Measurements from ENCODE around the gene HSD17B2.
"Not testable (repeated sequence)": the region's sequence is repeated elsewhere in the genome, so short reads cannot be mapped to it uniquely, and the experiment has no call there.

The HSD17B2 gene

DNA sequence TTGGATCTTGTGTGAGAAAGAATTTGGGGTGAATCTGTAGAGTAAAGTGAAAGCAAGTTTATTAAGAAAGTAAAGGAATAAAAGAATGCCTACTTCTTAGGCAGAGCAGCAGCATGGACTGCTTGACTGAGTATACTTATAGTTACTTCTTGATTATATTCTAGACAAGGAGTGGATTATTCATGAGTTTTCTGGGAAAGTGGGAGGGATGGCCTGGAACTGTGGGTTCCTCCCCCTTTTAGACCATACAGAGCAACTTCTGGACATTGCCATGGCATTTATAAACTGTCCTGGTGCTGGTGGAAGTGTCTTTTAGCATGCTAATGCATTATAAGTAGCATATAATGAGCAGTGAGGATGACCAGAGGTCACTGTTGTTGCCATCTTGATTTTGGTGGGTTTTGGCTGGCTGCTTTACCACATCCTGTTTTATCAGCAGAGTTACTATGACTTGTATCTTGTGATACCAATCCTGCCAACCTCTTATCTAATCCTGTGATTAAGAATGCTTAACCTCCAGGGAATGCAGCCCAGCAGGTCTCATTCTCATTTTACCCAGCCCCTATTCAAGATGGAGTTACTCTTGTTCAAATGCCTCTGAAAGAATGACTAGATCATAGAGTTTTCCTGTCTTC is 58.7 kb downstream of the HSD17B2 start:
- FAIRE-seq: no peak
- no peak for DNase-seq (ENCODE audit: insufficient read length, low spot score)
- TF ChIP-seq, protein P1, sequence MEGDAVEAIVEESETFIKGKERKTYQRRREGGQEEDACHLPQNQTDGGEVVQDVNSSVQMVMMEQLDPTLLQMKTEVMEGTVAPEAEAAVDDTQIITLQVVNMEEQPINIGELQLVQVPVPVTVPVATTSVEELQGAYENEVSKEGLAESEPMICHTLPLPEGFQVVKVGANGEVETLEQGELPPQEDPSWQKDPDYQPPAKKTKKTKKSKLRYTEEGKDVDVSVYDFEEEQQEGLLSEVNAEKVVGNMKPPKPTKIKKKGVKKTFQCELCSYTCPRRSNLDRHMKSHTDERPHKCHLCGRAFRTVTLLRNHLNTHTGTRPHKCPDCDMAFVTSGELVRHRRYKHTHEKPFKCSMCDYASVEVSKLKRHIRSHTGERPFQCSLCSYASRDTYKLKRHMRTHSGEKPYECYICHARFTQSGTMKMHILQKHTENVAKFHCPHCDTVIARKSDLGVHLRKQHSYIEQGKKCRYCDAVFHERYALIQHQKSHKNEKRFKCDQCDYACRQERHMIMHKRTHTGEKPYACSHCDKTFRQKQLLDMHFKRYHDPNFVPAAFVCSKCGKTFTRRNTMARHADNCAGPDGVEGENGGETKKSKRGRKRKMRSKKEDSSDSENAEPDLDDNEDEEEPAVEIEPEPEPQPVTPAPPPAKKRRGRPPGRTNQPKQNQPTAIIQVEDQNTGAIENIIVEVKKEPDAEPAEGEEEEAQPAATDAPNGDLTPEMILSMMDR (IDR thresholded peaks at IDR 0.05; ENCODE audit: insufficient read depth, missing control alignments): no peak

DNA sequence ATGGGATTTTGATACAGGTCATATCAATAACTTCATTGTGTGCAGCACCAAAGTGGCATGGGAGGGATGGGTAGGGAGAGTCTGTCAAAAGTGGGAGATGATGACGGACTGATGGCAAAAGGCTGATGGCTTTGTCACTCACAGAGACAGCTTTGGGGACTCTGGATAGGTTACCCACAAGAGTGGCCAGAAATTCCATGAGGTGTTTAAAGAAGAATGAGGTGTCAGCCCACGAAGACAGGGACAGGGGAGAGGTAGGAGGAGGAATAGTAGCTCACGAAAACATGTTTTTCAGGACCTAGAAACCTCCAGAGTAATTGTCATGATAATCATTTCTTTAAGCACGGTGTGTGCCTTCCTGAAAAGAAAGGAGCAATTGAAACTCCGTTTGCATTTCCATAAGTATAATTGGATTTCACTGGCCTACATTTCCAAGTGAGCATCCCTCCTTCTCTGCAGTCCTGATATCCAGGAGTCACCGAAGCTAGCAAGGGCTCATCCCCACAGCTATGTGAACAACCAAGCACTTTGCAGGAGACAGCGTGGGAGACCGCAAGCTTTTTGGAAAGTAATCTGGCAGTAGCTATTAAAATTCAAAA is 60.0 kb downstream of the HSD17B2 start:
- TF ChIP-seq, protein P1 (IDR thresholded peaks at IDR 0.05; ENCODE audit: insufficient read depth, missing control alignments): no peak
- FAIRE-seq (no peak), DNase-seq (ENCODE audit: insufficient read length, low spot score) (no peak)

DNA sequence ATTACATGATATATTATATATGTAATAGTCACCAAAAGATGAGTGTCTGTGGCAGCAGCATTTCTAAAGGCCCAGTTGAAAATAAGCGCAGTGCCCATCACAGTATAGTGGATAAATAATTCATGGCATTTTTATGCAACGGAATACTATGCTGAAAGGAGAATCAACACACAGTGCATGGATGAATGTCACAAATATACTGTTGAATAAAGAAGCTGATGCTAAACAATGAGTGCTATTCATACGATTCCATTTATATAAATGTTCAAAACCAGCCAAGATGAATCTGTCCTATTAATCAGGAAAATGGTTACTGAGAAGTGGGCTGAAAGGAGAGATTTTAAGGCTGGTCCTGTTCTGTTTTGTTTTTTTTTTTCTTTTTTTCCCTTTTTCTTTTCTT is 61.6 kb downstream of the HSD17B2 start:
- TF ChIP-seq, protein P1 (IDR thresholded peaks at IDR 0.05; ENCODE audit: insufficient read depth, missing control alignments): no peak
- no peak for DNase-seq (ENCODE audit: insufficient read length, low spot score)
- FAIRE-seq: no peak

DNA sequence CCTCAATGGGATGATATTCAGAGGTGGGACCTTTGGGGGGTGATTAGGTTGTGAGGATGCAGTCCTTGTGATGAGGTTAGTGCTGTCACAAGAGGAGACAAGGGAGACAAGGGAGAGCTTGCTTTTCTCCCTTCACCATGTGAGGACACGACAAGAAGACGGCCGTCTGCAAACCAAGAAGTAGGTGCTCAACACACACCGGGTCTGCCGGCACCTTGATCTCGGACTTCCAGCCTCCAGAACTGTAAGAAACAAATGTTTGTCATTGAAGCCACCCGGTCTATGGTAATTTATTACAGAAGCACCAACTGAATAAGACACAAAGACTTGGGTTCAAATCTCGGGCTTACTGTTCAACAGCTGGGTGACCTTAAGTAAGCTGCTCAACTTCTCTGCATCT is 70.1 kb downstream of the HSD17B2 start:
- TF ChIP-seq, protein P1 (IDR thresholded peaks at IDR 0.05; ENCODE audit: insufficient read depth, missing control alignments): no peak
- DNase-seq (ENCODE audit: insufficient read length, low spot score) (no peak), FAIRE-seq (no peak)

DNA sequence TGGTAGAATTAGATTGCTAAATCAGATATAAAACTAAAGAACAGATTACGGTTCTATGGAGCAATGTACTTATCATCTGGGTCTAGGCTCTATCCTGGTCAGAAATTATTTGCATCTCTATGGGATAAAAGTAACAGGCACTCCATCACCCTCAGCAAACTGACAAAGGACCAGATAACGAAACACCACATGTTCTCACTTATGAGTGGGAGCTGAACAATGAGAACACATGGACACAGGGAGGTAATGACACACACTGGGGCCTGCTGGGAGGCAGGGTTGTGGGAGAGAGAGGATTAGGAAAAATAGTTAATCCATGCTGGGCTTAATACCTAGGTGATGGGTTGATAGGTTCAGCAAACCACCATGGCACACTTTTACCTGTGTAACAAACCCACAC is 73.0 kb downstream of the HSD17B2 start:
- DNase-seq (ENCODE audit: insufficient read length, low spot score): no peak
- TF ChIP-seq, protein P1 (IDR thresholded peaks at IDR 0.05; ENCODE audit: insufficient read depth, missing control alignments): no peak
- FAIRE-seq: no peak

DNA sequence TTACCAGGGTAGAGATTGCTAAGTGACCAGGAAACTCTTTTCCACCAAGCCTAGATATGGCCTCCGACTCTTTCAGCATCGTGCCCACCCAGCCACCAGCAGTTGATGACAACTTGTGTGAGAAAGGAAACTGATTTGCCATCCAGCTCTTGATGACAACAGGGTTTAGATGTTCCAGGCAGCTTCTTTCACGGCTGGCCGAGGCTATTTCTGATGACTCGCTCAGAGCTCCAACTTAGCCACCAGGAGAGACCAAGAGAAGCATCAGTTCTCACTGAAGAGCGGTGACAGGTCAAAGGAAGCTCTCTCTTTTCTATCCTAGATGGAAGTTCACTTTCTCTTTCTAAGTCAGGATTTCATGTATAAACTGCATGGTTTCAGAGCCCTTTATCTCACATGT is 73.7 kb downstream of the HSD17B2 start:
- FAIRE-seq: no peak

DNA sequence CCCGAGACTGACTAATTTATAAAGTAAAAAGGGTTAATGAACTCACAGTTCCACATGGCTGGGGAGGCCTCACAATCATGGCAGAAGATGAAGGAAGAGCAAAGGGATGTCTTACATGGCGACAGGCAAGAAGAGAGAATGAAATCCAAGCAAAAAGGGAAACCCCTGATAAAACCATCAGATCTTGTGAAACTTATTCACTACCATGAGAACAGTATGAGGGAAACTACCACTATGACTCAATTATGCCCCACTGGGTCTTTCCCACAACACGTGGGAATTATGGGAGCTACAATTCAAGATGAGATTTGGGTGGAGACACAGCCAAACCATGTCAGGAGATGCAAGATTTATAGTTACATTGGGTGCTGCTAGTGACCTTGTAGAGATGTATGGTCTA is 74.2 kb downstream of the HSD17B2 start:
- DNase-seq (ENCODE audit: insufficient read length, low spot score); FAIRE-seq: not testable (repeated sequence)

More for the DNA sequence above, 73.7 kb downstream of the HSD17B2 start:
- TF ChIP-seq, protein P1 (IDR thresholded peaks at IDR 0.05; ENCODE audit: insufficient read depth, missing control alignments): no peak
- no peak for DNase-seq (ENCODE audit: insufficient read length, low spot score)
